ENCODE measurements around the gene IGHMBP2. TPM values are rescaled to one million over a fixed set of nuclear protein-coding genes. Genes with fewer than 3 reads are reported as not detected.

IGHMBP2 gene
- total RNA-seq, 1 donor from 2014 or later, result 18.1 TPM

- TF ChIP-seq CTCF (IDR thresholded peaks at IDR 0.05), result no peak
- Mint-ChIP-seq H3K36me3 (ENCODE audit: low read depth) (peaks cover 38% of the 10 kb centered on the region), H3K9me3 (ENCODE audit: low read depth) (no peaks in the 10 kb centered on the region), H3K27ac (ENCODE audit: unreplicated experiment) (no peak overlapping the region), H3K27me3 (ENCODE audit: low read depth) (no peaks in the 10 kb centered on the region), H3K4me1 (ENCODE audit: low read depth) (no peaks in the 10 kb centered on the region), H3K4me3 (ENCODE audit: unreplicated experiment) (no peak overlapping the region)
- DNase-seq (ENCODE audit: low spot score), result peak; percentile 48
Observed at GRCh38 chr11:68911731-68912130, 8.0 kb downstream of the IGHMBP2 start.

DNA sequence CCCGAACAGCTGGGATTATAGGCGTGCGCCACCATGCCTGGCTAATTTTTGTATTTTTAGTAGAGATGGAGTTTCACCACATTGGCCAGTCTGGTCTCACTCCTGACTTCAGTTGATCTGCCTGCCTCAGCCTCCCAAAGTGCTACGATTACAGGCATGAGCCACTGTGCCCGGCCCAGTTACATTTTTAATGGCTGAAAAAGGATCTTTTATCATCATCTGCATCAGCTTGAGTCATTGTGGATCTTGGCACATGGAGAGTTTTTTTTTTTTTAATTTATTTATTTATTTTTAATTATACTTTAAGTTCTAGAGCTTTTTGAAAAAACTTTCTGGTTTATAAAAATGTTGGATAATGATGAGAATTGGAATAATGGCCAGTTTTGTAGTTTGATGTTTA is 8.6 kb downstream of the IGHMBP2 start:
- no peak overlapping the region for H3K27ac Mint-ChIP-seq (ENCODE audit: unreplicated experiment)
- no peak overlapping the region for H3K4me3 Mint-ChIP-seq (ENCODE audit: unreplicated experiment)
- no peaks in the 10 kb centered on the region for H3K4me1 Mint-ChIP-seq (ENCODE audit: low read depth)
- no peaks in the 10 kb centered on the region for H3K27me3 Mint-ChIP-seq (ENCODE audit: low read depth)
- H3K36me3 Mint-ChIP-seq (ENCODE audit: low read depth), result peaks cover 38% of the 10 kb centered on the region
- TF ChIP-seq CTCF (IDR thresholded peaks at IDR 0.05), result no peak
- peak; percentile 19 for DNase-seq (ENCODE audit: low spot score)
- H3K9me3 Mint-ChIP-seq (ENCODE audit: low read depth), result no peaks in the 10 kb centered on the region

GRCh38 chr11:68913188-68913587 is 9.5 kb downstream of the IGHMBP2 start:
- no peak for TF ChIP-seq CTCF (IDR thresholded peaks at IDR 0.05)
- Mint-ChIP-seq H3K9me3 (ENCODE audit: low read depth) (no peaks in the 10 kb centered on the region), H3K27me3 (ENCODE audit: low read depth) (no peaks in the 10 kb centered on the region), H3K4me1 (ENCODE audit: low read depth) (no peaks in the 10 kb centered on the region), H3K27ac (ENCODE audit: unreplicated experiment) (no peak overlapping the region), H3K36me3 (ENCODE audit: low read depth) (peaks cover 40% of the 10 kb centered on the region), H3K4me3 (ENCODE audit: unreplicated experiment) (no peak overlapping the region)
- DNase-seq (ENCODE audit: low spot score), result peak; percentile 19

- DNase-seq (ENCODE audit: low spot score), result peak; percentile 54
- Mint-ChIP-seq H3K36me3 (ENCODE audit: low read depth) (peaks cover 44% of the 10 kb centered on the region), H3K4me1 (ENCODE audit: low read depth) (no peaks in the 10 kb centered on the region), H3K27me3 (ENCODE audit: low read depth) (no peaks in the 10 kb centered on the region), H3K9me3 (ENCODE audit: low read depth) (no peaks in the 10 kb centered on the region), H3K4me3 (ENCODE audit: unreplicated experiment) (no peak overlapping the region), H3K27ac (ENCODE audit: unreplicated experiment) (no peak overlapping the region)
- TF ChIP-seq CTCF (IDR thresholded peaks at IDR 0.05), result no peak
Observed at GRCh38 chr11:68914761-68915160, 11.1 kb downstream of the IGHMBP2 start.

GRCh38 chr11:68916439-68916838 is 12.7 kb downstream of the IGHMBP2 start:
- peaks cover 45% of the 10 kb centered on the region for H3K36me3 Mint-ChIP-seq (ENCODE audit: low read depth)
- H3K9me3 Mint-ChIP-seq (ENCODE audit: low read depth), result no peaks in the 10 kb centered on the region
- H3K27me3 Mint-ChIP-seq (ENCODE audit: low read depth), result no peaks in the 10 kb centered on the region
- H3K4me3 Mint-ChIP-seq (ENCODE audit: unreplicated experiment), result no peak overlapping the region
- peak; percentile 77 for DNase-seq (ENCODE audit: low spot score)
- H3K4me1 Mint-ChIP-seq (ENCODE audit: low read depth), result no peaks in the 10 kb centered on the region
- no peak for TF ChIP-seq CTCF (IDR thresholded peaks at IDR 0.05)
- no peak overlapping the region for H3K27ac Mint-ChIP-seq (ENCODE audit: unreplicated experiment)
